Stimulated activated naive CD8-positive, alpha-beta T cell treated with anti-CD3 and anti-CD28 coated beads, Interleukin-15, amount 100 ng/mL, for 72 hours (primary cell): ENCODE results near the gene TBX21.
A peak's percentile ranks its signal among the peaks of the same experiment; 100 is the strongest.
"Not testable (repeated sequence)": the region's sequence is repeated elsewhere in the genome, so short reads cannot be mapped to it uniquely, and the experiment has no call there.

Experiments used
- ATAC-seq: fragments of 150-1000 bp; cut with Tn5 transposase; 2 replicates; pipeline ENCODE4 v1.10.0; 2021; ENCODE audit warnings: mild to moderate bottlenecking, moderate library complexity
- DNase-seq, 2 donors: peaks; one replicate each; pipeline ENCODE4 v3.0.0; 2021 to 2022
- H3K27ac Mint-ChIP-seq, 2 donors: one replicate each; pipeline ENCODE4 v1.8.0; 2022; ENCODE audit warnings: mild to moderate bottlenecking in 2 of 2, mixed read lengths in 2 of 2, moderate library complexity in 2 of 2
- H3K27me3 Mint-ChIP-seq: one replicate; pipeline ENCODE4 v1.8.0; 2022; ENCODE audit warnings: mixed read lengths
- H3K4me1 Mint-ChIP-seq: one replicate; pipeline ENCODE4 v1.8.0; 2022; ENCODE audit warnings: mild to moderate bottlenecking, mixed read lengths
- H3K4me3 Mint-ChIP-seq, 2 donors: one replicate each; pipeline ENCODE4 v1.8.0; 2022; ENCODE audit warnings: mild to moderate bottlenecking in 2 of 2, mixed read lengths in 2 of 2, moderate library complexity in 1 of 2
- H3K9me3 Mint-ChIP-seq, 2 donors: one replicate each; pipeline ENCODE4 v1.8.0; 2022; ENCODE audit warnings: mixed read lengths in 2 of 2

Gene TBX21

DNA sequence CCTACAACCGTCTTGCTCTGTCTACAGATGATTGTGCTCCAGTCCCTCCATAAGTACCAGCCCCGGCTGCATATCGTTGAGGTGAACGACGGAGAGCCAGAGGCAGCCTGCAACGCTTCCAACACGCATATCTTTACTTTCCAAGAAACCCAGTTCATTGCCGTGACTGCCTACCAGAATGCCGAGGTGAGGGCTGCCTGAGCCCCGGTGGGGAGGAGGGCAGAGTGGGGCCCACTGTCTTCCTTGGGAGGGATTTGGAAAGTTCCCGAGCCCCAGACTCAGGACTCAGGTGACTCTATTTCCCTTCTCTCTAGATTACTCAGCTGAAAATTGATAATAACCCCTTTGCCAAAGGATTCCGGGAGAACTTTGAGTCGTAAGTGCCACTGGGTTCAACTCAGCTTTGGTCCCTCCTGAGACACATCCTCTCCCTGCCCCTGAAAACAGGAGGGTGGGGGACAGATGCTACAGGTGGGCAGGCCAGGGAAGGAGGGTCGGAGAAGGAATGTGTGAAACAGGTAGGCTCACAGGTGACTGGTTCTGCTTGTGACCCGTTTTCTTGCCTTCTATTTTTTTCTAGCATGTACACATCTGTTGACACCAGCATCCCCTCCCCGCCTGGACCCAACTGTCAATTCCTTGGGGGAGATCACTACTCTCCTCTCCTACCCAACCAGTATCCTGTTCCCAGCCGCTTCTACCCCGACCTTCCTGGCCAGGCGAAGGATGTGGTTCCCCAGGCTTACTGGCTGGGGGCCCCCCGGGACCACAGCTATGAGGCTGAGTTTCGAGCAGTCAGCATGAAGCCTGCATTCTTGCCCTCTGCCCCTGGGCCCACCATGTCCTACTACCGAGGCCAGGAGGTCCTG lies 11.4 kb downstream of the TBX21 start:
- Mint-ChIP-seq H3K4me1 (peaks cover 54% of the 10 kb centered on the region), H3K4me3 (no peak overlapping the region)

DNA sequence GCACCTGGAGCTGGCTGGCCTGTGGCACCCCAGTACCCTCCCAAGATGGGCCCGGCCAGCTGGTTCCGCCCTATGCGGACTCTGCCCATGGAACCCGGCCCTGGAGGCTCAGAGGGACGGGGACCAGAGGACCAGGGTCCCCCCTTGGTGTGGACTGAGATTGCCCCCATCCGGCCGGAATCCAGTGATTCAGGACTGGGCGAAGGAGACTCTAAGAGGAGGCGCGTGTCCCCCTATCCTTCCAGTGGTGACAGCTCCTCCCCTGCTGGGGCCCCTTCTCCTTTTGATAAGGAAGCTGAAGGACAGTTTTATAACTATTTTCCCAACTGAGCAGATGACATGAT lies 12.0 kb downstream of the TBX21 start:
- ATAC-seq (peak; percentile 8), DNase-seq (no peak)
- H3K4me3 Mint-ChIP-seq = no peak overlapping the region
- H3K9me3 Mint-ChIP-seq = no peaks in the 10 kb centered on the region
- no peaks in the 10 kb centered on the region for H3K27me3 Mint-ChIP-seq
- H3K27ac Mint-ChIP-seq = peak overlapping the region in 1 of 2 donors; percentile 54
- peaks cover 52% of the 10 kb centered on the region for H3K4me1 Mint-ChIP-seq

More for the DNA sequence above, 11.4 kb downstream of the TBX21 start:
- H3K27me3 Mint-ChIP-seq = no peaks in the 10 kb centered on the region
- DNase-seq (no peak), ATAC-seq (no peak)
- H3K9me3 Mint-ChIP-seq = no peaks in the 10 kb centered on the region
- peak overlapping the region in 1 of 2 donors; percentile 63 for H3K27ac Mint-ChIP-seq

DNA sequence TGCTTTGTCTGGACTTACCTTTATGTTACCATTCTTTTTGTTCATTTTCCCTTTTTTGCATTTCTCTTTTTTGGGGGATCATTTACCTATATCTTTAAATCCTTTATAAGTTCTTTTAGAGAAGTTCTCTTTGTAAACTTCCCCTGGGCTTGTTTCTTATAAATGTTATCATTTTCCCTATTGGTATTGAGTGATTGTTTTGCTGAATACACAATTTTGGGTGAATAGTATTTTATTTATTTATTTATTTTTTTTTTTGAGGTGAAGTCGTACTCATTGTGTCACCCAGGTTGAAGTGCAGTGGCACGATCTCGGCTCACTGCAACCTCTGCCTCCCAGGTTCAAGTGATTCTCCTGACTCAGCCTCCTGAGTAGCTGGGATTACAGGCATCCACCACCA lies 18.4 kb downstream of the TBX21 start:
- no peaks in the 10 kb centered on the region for H3K27me3 Mint-ChIP-seq
- H3K4me3 Mint-ChIP-seq = no peak overlapping the region
- H3K27ac Mint-ChIP-seq = peak overlapping the region in 1 of 2 donors; percentile 9
- ATAC-seq = no peak
- no peak for DNase-seq
- H3K4me1 Mint-ChIP-seq = no peaks in the 10 kb centered on the region
- H3K9me3 Mint-ChIP-seq = no peaks in the 10 kb centered on the region

GRCh38 chr17:47757386-47757785 lies 24.4 kb downstream of the TBX21 start:
- no peaks in the 10 kb centered on the region for H3K9me3 Mint-ChIP-seq
- ATAC-seq = no peak
- DNase-seq = no peak
- H3K27ac Mint-ChIP-seq = no peak overlapping the region
- H3K4me1 Mint-ChIP-seq = peaks cover 5% of the 10 kb centered on the region
- H3K27me3 Mint-ChIP-seq = peaks cover 17% of the 10 kb centered on the region
- H3K4me3 Mint-ChIP-seq = no peak overlapping the region

GRCh38 chr17:47760409-47761140 lies 27.5 kb downstream of the TBX21 start:
- no peak overlapping the region for H3K27ac Mint-ChIP-seq
- DNase-seq = no peak

DNA sequence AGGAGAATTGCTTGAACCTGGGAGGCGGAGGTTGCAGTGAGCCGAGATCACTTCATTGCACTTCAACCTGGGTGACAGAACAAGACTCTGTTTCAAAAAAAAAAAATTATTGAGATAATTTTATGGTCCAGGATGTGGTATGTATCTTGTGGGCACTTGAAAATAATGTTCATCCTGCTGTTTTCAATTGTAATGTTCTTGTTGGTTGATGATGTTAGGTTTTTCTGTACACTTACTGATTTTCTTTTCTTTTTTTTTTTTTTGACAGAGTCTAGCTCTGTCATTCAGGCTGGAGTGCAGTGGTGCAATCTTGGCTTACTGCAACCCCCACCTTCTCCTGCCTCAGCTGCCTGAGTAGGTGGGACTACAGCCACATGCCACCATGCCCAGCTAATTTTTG lies 29.7 kb downstream of the TBX21 start:
- Mint-ChIP-seq H3K27ac (no peak overlapping the region), H3K4me1 (peaks cover 5% of the 10 kb centered on the region), H3K4me3 (no peak overlapping the region), H3K9me3 (peaks cover 8% of the 10 kb centered on the region in 2 donors), H3K27me3 (peaks cover 34% of the 10 kb centered on the region)
- ATAC-seq = no peak
- DNase-seq = no peak

More at GRCh38 chr17:47760409-47761140, 27.5 kb downstream of the TBX21 start:
- no peak for ATAC-seq
- peaks cover 21% of the 10 kb centered on the region for H3K27me3 Mint-ChIP-seq
- peaks cover 5% of the 10 kb centered on the region for H3K4me1 Mint-ChIP-seq
- H3K9me3 Mint-ChIP-seq = peaks cover 8% of the 10 kb centered on the region in 2 donors
- no peak overlapping the region for H3K4me3 Mint-ChIP-seq

GRCh38 chr17:47763913-47764582 lies 31.0 kb downstream of the TBX21 start:
- ATAC-seq = no peak
- peaks cover 29% of the 10 kb centered on the region for H3K27me3 Mint-ChIP-seq
- H3K27ac Mint-ChIP-seq = no peak overlapping the region
- DNase-seq = no peak
- H3K4me1 Mint-ChIP-seq = peaks cover 2% of the 10 kb centered on the region
- H3K4me3 Mint-ChIP-seq = no peak overlapping the region
- H3K9me3 Mint-ChIP-seq = peaks cover 8% of the 10 kb centered on the region in 2 donors

DNA sequence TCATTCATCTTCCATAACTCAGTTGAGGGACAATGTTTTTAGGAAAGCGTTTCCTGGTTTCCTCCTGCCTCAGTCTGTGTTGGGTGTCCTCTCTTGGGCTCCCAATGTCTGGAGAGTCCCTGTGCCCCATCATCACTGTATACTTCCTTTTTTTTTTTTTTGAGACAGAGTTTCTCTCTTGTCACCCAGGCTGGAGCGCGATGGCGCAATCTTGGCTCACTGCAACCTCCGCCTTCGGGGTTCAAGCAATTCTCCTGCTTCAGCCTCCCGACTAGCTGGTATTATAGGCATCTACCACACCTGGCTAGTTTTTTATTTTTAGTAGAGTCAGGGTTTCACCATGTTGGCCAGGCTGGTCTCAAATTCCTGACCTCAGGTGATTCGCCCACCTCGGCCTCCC lies 40.6 kb downstream of the TBX21 start:
- H3K4me3 Mint-ChIP-seq, DNase-seq, ATAC-seq, H3K4me1 Mint-ChIP-seq, H3K27ac Mint-ChIP-seq, H3K9me3 Mint-ChIP-seq: not testable (repeated sequence)
- peaks cover 61% of the 10 kb centered on the region for H3K27me3 Mint-ChIP-seq

DNA sequence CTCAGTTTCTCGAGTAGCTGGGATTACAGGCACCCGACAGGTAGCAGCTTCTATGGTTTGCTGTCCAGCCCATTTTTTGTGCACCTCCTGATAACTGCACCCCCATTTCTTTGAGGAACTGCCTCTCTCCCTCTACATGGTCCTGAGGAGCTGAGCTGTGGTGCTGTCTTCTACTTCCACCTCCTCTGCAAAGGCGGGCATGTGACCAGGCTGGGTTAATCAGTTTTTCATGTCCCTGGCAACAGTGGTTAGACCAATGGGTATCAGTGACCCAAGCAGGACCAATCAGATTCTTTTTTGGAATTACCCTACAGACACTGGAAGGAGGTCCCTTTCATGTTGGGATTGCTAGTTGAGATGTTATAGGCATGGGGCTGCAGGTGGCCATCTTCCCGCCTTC lies 41.3 kb downstream of the TBX21 start:
- Mint-ChIP-seq H3K9me3 (peaks cover 0 to 9% of the 10 kb centered on the region in 2 donors), H3K27me3 (peaks cover 55% of the 10 kb centered on the region), H3K4me1 (no peaks in the 10 kb centered on the region), H3K27ac (no peak overlapping the region), H3K4me3 (no peak overlapping the region)
- ATAC-seq (no peak), DNase-seq (no peak)

DNA sequence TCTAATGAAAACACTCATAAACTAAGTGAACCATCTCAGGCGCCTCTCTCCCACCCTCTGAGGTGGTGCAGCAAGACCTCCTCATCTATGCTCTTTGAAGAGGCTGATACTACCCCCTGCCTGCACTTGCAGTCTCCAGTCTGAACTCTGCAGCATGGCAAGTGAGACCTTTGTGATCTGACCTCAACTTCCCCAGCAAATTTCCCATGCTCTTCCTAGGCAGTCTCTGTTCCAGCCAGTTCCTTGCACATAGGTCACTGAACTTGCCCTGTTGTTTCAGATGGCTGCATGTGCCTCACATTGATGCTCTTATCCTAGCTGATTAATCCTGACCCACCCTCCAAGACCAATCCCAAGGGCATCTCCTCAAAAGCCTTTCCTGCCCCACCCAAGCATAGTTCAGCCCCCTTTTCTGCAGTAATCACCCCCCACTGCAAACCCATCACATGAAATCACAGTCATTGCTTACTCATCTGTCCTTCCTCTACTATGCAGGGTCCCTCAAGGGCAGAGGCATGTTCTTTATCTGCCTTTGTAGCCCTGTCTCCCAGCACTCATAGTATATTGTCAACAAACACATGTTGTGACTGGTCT lies 42.0 kb downstream of the TBX21 start:
- H3K4me1 Mint-ChIP-seq = no peaks in the 10 kb centered on the region
- ATAC-seq (no peak), DNase-seq (no peak)
- H3K9me3 Mint-ChIP-seq = peaks cover 0 to 9% of the 10 kb centered on the region in 2 donors
- peaks cover 57% of the 10 kb centered on the region for H3K27me3 Mint-ChIP-seq
- no peak overlapping the region for H3K4me3 Mint-ChIP-seq
- no peak overlapping the region for H3K27ac Mint-ChIP-seq

GRCh38 chr17:47776330-47777197 lies 43.5 kb downstream of the TBX21 start:
- peaks cover 0 to 5% of the 10 kb centered on the region in 2 donors for H3K9me3 Mint-ChIP-seq
- H3K27me3 Mint-ChIP-seq = peaks cover 70% of the 10 kb centered on the region
- H3K27ac Mint-ChIP-seq = no peak overlapping the region
- H3K4me1 Mint-ChIP-seq = no peaks in the 10 kb centered on the region
- no peak overlapping the region for H3K4me3 Mint-ChIP-seq
- DNase-seq = peak; percentile 36 to 40
- ATAC-seq = peak; percentile 89

GRCh38 chr17:47778184-47778635 lies 45.2 kb downstream of the TBX21 start:
- ATAC-seq = no peak
- H3K27me3 Mint-ChIP-seq = peaks cover 68% of the 10 kb centered on the region

GRCh38 chr17:47781397-47781796 lies 48.4 kb downstream of the TBX21 start:
- Mint-ChIP-seq H3K4me3 (no peak overlapping the region), H3K27me3 (peaks cover 66% of the 10 kb centered on the region)
- DNase-seq = no peak

More at GRCh38 chr17:47778184-47778635, 45.2 kb downstream of the TBX21 start:
- DNase-seq = no peak
- H3K9me3 Mint-ChIP-seq = peaks cover 0 to 5% of the 10 kb centered on the region in 2 donors
- H3K4me1 Mint-ChIP-seq = no peaks in the 10 kb centered on the region
- H3K4me3 Mint-ChIP-seq = no peak overlapping the region
- no peak overlapping the region for H3K27ac Mint-ChIP-seq

GRCh38 chr17:47785538-47786123 lies 52.6 kb downstream of the TBX21 start:
- DNase-seq (no peak), ATAC-seq (no peak)
- Mint-ChIP-seq H3K27me3 (peaks cover 81% of the 10 kb centered on the region), H3K27ac (peak overlapping the region in 1 of 2 donors; percentile 54), H3K4me1 (peaks cover 14% of the 10 kb centered on the region), H3K9me3 (no peaks in the 10 kb centered on the region), H3K4me3 (no peak overlapping the region)

More at GRCh38 chr17:47781397-47781796, 48.4 kb downstream of the TBX21 start:
- H3K9me3 Mint-ChIP-seq = no peaks in the 10 kb centered on the region
- H3K4me1 Mint-ChIP-seq = no peaks in the 10 kb centered on the region
- H3K27ac Mint-ChIP-seq = no peak overlapping the region
- no peak for ATAC-seq
